CD4-positive, alpha-beta memory T cell (primary cell): ENCODE results near the gene VASN. TPM values are rescaled to one million over a fixed set of nuclear protein-coding genes. Genes with fewer than 3 reads are reported as not detected.
A peak's percentile ranks its signal among the peaks of the same experiment; 100 is the strongest.

Experiments
- CTCF ChIA-PET: fragments of 350-600 bp; sonication (Branson Sonifier 250); formaldehyde crosslinking; loops from one replicate; lab custom pipeline; 2021; ENCODE audit warnings: inconsistent platforms; ENCODE audit not compliant: partially characterized antibody; lab: Charles Lee
- POLR2A ChIA-PET: fragments of 350-600 bp; sonication (Branson Sonifier 250); formaldehyde crosslinking; loops from one replicate; lab custom pipeline; 2021; ENCODE audit not compliant: partially characterized antibody; lab: Charles Lee
- DNase-seq, 5 donors: peaks; one replicate each; pipeline versions ENCODE4 v3.0.0 to v3.0.0-alpha.2; 2020 to 2022; ENCODE audit warnings: mixed read lengths in 1 of 5
- H3K27ac ChIP-seq: one replicate; pipeline ENCODE4 v1.7.0; 2013; ENCODE audit warnings: low read depth, low read length
- H3K27me3 ChIP-seq: 2 replicates; pipeline ENCODE4 v1.7.0; 2013; ENCODE audit warnings: mild to moderate bottlenecking, low read length, moderate library complexity; ENCODE audit not compliant: insufficient read depth
- H3K36me3 ChIP-seq: 2 replicates; pipeline ENCODE4 v1.7.0; 2013; ENCODE audit warnings: mild to moderate bottlenecking, low read length, moderate library complexity; ENCODE audit not compliant: insufficient read depth
- H3K4me1 ChIP-seq: 2 replicates; pipeline ENCODE4 v1.7.0; 2013; ENCODE audit warnings: mild to moderate bottlenecking, low read length, moderate library complexity; ENCODE audit not compliant: insufficient read depth
- H3K4me3 ChIP-seq, 2 donors: one replicate each; pipeline ENCODE4 v1.7.0; 2013; ENCODE audit warnings: low read length in 2 of 2, mild to moderate bottlenecking in 1 of 2
- H3K9me3 ChIP-seq, 2 donors: one replicate each; pipeline ENCODE4 v1.7.0; 2013; ENCODE audit warnings: low read length in 2 of 2, control low read depth in 1 of 2; ENCODE audit not compliant: control insufficient read depth in 1 of 2
- H3K27ac Mint-ChIP-seq, 7 donors: one replicate each; pipeline ENCODE4 v1.8.0; 2020 to 2021; ENCODE audit warnings: mixed read lengths in 7 of 7, mild to moderate bottlenecking in 6 of 7, inconsistent platforms in 3 of 7, moderate library complexity in 3 of 7
- H3K27me3 Mint-ChIP-seq, 2 donors: one replicate each; pipeline ENCODE4 v1.8.0; 2020 to 2021; ENCODE audit warnings: mixed read lengths in 2 of 2
- H3K36me3 Mint-ChIP-seq, 2 donors: one replicate each; pipeline ENCODE4 v1.8.0; 2020 to 2021; ENCODE audit warnings: mixed read lengths in 2 of 2, inconsistent platforms in 1 of 2, mild to moderate bottlenecking in 1 of 2
- H3K4me1 Mint-ChIP-seq, 4 donors: one replicate each; pipeline ENCODE4 v1.8.0; 2020 to 2021; ENCODE audit warnings: mixed read lengths in 4 of 4, mild to moderate bottlenecking in 1 of 4
- H3K4me3 Mint-ChIP-seq, 8 donors: one replicate each; pipeline ENCODE4 v1.8.0; 2020 to 2021; ENCODE audit warnings: mixed read lengths in 8 of 8, mild to moderate bottlenecking in 7 of 8, moderate library complexity in 6 of 8, inconsistent platforms in 3 of 8
- H3K9me3 Mint-ChIP-seq, 8 donors: one replicate each; pipeline ENCODE4 v1.8.0; 2020 to 2021; ENCODE audit warnings: mixed read lengths in 8 of 8, mild to moderate bottlenecking in 5 of 8, inconsistent platforms in 3 of 8, moderate library complexity in 1 of 8
- intact Hi-C: fragments of 100-400 bp; cut with micrococcal nuclease; formaldehyde crosslinking; loops from one replicate; pipeline ENCODE4 v1.15.1; 2023
- polyA plus RNA-seq, 2 donors: library from polyadenylated mRNA; unstranded; fragments of 300-500 nt; fragmentation: Illumina TruSeq; gene quantifications; one replicate each; pipeline ENCODE4 v1.2.3, GENCODE V29; 2021
- total RNA-seq, 2 experiments: library from RNA; stranded (reverse); gene quantifications; one replicate each; pipeline ENCODE4 v1.2.3, GENCODE V29; 2021

Gene VASN
- total and polyA plus RNA-seq, 4 experiments from 2014 or later = 0.11 to 0.29 (median 0.16) TPM; not detected in 1

DNA sequence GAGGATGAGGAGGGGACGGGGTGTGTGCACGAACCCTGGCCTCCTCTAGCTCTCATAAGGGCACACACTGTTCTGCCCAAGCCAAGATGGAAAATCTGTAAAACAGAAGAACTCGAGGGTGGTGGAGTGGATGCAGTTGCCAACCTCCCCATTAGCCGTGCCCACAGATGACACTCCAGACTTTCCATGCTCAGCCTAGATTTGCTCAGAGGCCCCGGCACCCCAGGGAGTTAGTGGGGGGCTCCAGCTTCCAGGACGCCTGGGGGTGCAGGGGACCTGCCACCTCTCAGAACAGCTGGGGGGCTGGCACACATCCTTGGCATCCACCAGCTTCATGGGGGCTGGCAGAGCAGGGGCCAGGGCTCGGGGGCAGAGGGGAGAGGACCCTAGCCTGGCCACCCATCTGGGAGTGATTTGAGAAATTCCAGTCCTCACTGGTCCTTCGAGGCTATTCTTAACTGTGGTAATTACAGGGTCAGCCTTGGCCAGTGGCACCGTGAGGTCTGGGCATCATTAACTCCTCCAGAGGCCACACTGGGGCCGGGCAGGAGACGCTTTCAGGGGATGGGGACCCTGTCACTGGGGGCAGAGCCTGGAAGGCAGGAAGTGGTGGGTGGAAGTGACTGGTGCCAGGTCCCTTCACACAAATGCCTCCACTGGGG, 14.3 kb downstream of the VASN start:
- no peak overlapping the region for H3K27ac ChIP-seq
- no peak for DNase-seq
- peaks cover 65% of the 10 kb centered on the region for H3K36me3 ChIP-seq
- no peaks in the 10 kb centered on the region for H3K4me1 ChIP-seq
- Mint-ChIP-seq H3K4me1 (peaks cover 0 to 5% (median 3%) of the 10 kb centered on the region in 4 donors), H3K27me3 (no peaks in the 10 kb centered on the region), H3K36me3 (peaks cover 14 to 56% of the 10 kb centered on the region in 2 donors), H3K27ac (peak overlapping the region in 1 of 7 donors; percentile 88), H3K9me3 (no peaks in the 10 kb centered on the region), H3K4me3 (no peak overlapping the region)
- ChIA-PET CTCF (interaction anchor here (2.2 kb wide), 1 partner anchor 17 kb away, joined by 6 read pairs; no protein-coding TSS in a partner anchor), POLR2A (no interaction called here)
- H3K9me3 ChIP-seq = no peaks in the 10 kb centered on the region
- intact Hi-C loops = no loop called here
- no peak overlapping the region for H3K4me3 ChIP-seq
- no peaks in the 10 kb centered on the region for H3K27me3 ChIP-seq

GRCh38 chr16:4386451-4386805, 14.8 kb downstream of the VASN start:
- POLR2A ChIA-PET = no interaction called here
- intact Hi-C loops = no loop called here
- no peak for DNase-seq
- no peaks in the 10 kb centered on the region for H3K9me3 Mint-ChIP-seq
- Histone ChIP-seq H3K4me3 (no peak overlapping the region), H3K9me3 (no peaks in the 10 kb centered on the region), H3K27me3 (no peaks in the 10 kb centered on the region), H3K27ac (no peak overlapping the region), H3K4me1 (no peaks in the 10 kb centered on the region), H3K36me3 (peaks cover 68% of the 10 kb centered on the region)
- no peak overlapping the region for H3K4me3 Mint-ChIP-seq
- H3K27me3 Mint-ChIP-seq = no peaks in the 10 kb centered on the region
- peaks cover 14 to 58% of the 10 kb centered on the region in 2 donors for H3K36me3 Mint-ChIP-seq
- CTCF ChIA-PET = interaction anchor here (2.2 kb wide), 1 partner anchor 16 kb away, joined by 6 read pairs; no protein-coding TSS in a partner anchor
- H3K27ac Mint-ChIP-seq = peak overlapping the region in 2 of 7 donors; percentile 15 to 88
- peaks cover 0 to 5% (median 3%) of the 10 kb centered on the region in 4 donors for H3K4me1 Mint-ChIP-seq

GRCh38 chr16:4386951-4387565, 15.4 kb downstream of the VASN start:
- peak overlapping the region in 2 of 7 donors; percentile 55 to 88 for H3K27ac Mint-ChIP-seq
- H3K4me1 Mint-ChIP-seq = peaks cover 0 to 5% (median 3%) of the 10 kb centered on the region in 4 donors
- peaks cover 14 to 58% of the 10 kb centered on the region in 2 donors for H3K36me3 Mint-ChIP-seq
- no peaks in the 10 kb centered on the region for H3K27me3 ChIP-seq
- no peak overlapping the region for H3K4me3 ChIP-seq
- no peaks in the 10 kb centered on the region for H3K9me3 ChIP-seq
- ChIA-PET CTCF (interaction anchor here (2.2 kb wide), 1 partner anchor 16 kb away, joined by 6 read pairs; no protein-coding TSS in a partner anchor), POLR2A (no interaction called here)
- peaks cover 71% of the 10 kb centered on the region for H3K36me3 ChIP-seq
- H3K9me3 Mint-ChIP-seq = no peaks in the 10 kb centered on the region
- H3K4me3 Mint-ChIP-seq = peak overlapping the region in 1 of 8 donors; percentile 6
- H3K27me3 Mint-ChIP-seq = no peaks in the 10 kb centered on the region
- H3K4me1 ChIP-seq = no peaks in the 10 kb centered on the region
- intact Hi-C loops = no loop called here
- no peak overlapping the region for H3K27ac ChIP-seq
- DNase-seq = no peak

DNA sequence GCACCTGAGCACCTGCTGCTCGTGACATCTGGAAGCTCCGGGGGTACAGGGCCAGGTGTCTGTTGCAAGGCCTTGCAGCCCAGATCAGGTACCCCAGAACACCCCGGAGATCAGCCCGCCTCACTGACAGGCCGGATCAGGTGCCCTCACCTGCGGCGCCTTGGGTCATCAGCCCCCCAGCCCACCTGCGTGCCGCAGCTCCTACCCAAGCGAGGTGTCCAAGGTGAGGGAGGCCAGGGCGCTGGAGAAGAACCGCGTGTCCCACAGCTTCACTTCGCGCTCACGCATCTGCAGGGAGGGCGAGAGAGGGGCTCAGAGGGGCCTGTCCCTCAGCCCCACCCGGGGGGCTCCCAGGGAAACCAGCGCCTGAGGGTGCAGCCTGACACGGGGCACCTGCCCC, 16.1 kb downstream of the VASN start:
- H3K4me1 Mint-ChIP-seq = peaks cover 0 to 5% (median 3%) of the 10 kb centered on the region in 4 donors
- Histone ChIP-seq H3K9me3 (no peaks in the 10 kb centered on the region), H3K4me1 (no peaks in the 10 kb centered on the region), H3K36me3 (peaks cover 71% of the 10 kb centered on the region), H3K4me3 (no peak overlapping the region), H3K27me3 (no peaks in the 10 kb centered on the region), H3K27ac (no peak overlapping the region)
- H3K27me3 Mint-ChIP-seq = no peaks in the 10 kb centered on the region
- no peak overlapping the region for H3K4me3 Mint-ChIP-seq
- POLR2A ChIA-PET = no interaction called here
- CTCF ChIA-PET = no interaction called here
- H3K27ac Mint-ChIP-seq = peak overlapping the region in 2 of 7 donors; percentile 65 to 88
- peaks cover 0 to under 1% (median 0%) of the 10 kb centered on the region in 8 donors for H3K9me3 Mint-ChIP-seq
- DNase-seq = no peak
- peaks cover 14 to 62% of the 10 kb centered on the region in 2 donors for H3K36me3 Mint-ChIP-seq
- intact Hi-C loops = no loop called here

DNA sequence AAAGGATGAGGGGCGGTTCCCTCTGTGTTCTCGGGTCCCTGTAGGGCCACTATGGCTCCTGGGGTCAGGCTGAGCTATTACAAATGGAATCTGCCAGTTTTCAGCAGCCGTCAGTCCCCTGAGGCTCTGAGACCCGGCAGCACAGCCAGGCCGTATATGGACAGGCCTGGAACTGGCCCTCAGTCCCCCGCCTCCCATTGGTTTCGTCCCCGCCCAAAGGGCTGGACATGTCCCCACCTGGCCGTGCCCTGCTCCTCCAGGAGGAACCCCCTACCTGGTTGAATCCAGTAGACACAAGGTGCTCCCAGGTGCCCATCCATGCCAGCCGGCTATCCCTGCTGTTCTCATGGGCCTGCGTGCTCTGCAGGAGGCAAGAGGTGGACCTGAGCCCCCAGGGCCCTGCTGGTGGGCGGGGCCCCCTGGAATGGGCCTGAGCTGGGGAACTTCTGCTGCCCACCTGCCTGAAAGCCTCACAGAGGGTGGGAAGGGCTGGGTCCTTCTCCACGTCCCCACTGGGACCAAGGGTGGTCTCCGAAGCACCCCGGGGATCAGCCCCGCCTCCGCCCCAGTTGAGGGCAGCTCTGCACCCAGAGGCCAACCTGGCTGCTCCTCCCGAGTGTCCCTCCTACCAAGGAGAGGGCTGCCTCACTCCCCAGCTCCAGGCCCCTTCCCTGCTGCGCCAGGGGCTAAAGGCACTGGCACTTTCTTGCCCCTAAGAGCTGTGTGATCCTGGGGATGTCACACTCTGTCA, 16.8 kb downstream of the VASN start:
- peaks cover 0 to 5% (median 1%) of the 10 kb centered on the region in 4 donors for H3K4me1 Mint-ChIP-seq
- H3K36me3 ChIP-seq = peaks cover 78% of the 10 kb centered on the region
- H3K4me3 ChIP-seq = no peak overlapping the region
- H3K27me3 Mint-ChIP-seq = no peaks in the 10 kb centered on the region
- ChIA-PET CTCF (interaction anchor here (0.8 kb wide), 1 partner anchor 14 kb away, joined by 3 read pairs; no protein-coding TSS in a partner anchor), POLR2A (no interaction called here)
- intact Hi-C loops = no loop called here
- H3K36me3 Mint-ChIP-seq = peaks cover 11 to 60% of the 10 kb centered on the region in 2 donors
- H3K9me3 Mint-ChIP-seq = peaks cover 0 to 3% (median 0%) of the 10 kb centered on the region in 8 donors
- no peaks in the 10 kb centered on the region for H3K4me1 ChIP-seq
- no peaks in the 10 kb centered on the region for H3K27me3 ChIP-seq
- no peaks in the 10 kb centered on the region for H3K9me3 ChIP-seq
- H3K4me3 Mint-ChIP-seq = no peak overlapping the region
- H3K27ac Mint-ChIP-seq = peak overlapping the region in 2 of 7 donors; percentile 57 to 88
- H3K27ac ChIP-seq = no peak overlapping the region
- no peak for DNase-seq

DNA sequence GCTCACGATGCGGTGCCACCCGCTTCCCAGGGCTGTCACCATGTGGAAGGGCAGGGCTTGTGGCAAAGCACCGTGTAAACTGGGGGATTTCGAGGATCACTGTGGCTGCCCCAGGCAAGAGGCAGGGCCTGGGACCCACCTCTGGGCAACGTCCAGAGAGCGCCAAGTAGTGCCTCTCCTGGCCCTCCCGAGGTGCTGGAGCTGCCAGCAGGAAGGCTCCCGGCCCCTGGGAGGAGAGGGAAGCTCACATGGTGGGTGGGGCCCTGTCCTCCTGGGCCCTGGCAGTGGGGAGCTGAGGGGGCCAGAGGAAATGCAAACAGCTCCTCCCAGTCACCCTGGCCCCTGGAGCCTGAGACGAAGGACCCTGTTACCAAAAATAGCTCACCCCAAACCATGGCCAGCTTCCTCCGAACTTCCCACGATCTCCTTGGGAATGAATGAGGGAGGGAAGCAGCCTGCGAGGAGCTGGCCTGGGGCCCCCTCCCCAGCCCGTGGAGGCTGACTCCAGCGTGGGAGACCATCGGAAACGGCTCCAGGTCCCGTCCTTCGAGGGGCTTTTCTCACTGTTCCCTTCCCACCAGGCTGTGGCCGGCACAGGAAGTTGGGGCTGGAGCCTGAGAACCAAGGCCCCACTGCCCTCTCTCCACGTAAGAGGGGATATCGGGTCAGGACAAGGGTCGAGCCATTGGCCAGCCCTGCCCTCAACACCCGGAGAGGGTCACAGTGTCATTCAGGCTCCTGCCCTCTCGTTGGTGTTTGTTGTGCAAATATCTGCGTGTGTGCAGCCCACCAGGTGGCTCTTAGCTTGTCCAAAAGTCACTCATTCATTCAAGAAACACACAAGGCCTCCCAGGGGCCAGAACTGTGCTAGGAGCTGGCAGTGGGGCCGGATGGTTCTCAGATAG, 17.7 kb downstream of the VASN start:
- no peak for DNase-seq
- Mint-ChIP-seq H3K27me3 (no peaks in the 10 kb centered on the region), H3K9me3 (peaks cover 0 to 4% (median 0%) of the 10 kb centered on the region in 8 donors), H3K4me1 (peaks cover 0 to 5% (median 1%) of the 10 kb centered on the region in 4 donors), H3K4me3 (no peak overlapping the region), H3K27ac (peak overlapping the region in 3 of 7 donors; percentile 57 to 80 (median 71)), H3K36me3 (peaks cover 11 to 66% of the 10 kb centered on the region in 2 donors)
- CTCF ChIA-PET = interaction anchor here (4.4 kb wide), 1 partner anchor 13 kb away, joined by 16 read pairs; no protein-coding TSS in a partner anchor
- POLR2A ChIA-PET = no interaction called here
- intact Hi-C loops = no loop called here
- Histone ChIP-seq H3K36me3 (peaks cover 75% of the 10 kb centered on the region), H3K4me3 (no peak overlapping the region), H3K9me3 (no peaks in the 10 kb centered on the region), H3K4me1 (no peaks in the 10 kb centered on the region), H3K27ac (no peak overlapping the region), H3K27me3 (no peaks in the 10 kb centered on the region)
